ENCODE data around the gene TRRAP. TPM values are rescaled to one million over a fixed set of nuclear protein-coding genes. Genes with fewer than 3 reads are reported as not detected.

TRRAP gene
- total and polyA plus RNA-seq, 2 of the 8 experiments (the other 6 are each of a cell fraction or from before 2014, with no cell fraction given): 21.7 to 48.6 TPM

- no peak overlapping the region for H2BK5ac ChIP-seq (ENCODE audit: low read depth, low read length)
- no peak overlapping the region for H2BK15ac ChIP-seq (ENCODE audit: low read length)
- H4K91ac ChIP-seq (replicated peaks; ENCODE audit: insufficient read length, low read length): no peak overlapping the region
- H3K56ac ChIP-seq (replicated peaks; ENCODE audit: insufficient read length, low read depth, low read length): no peak overlapping the region
- no peak overlapping the region for H3K4me3 ChIP-seq (ENCODE audit: extremely low read depth in 1 of 4, insufficient read depth in 2 of 4, low read depth in 3 of 4, low read length in 4 of 4)
- no peak overlapping the region for H2BK12ac ChIP-seq (ENCODE audit: low read depth, low read length)
- no peak overlapping the region for H3K9ac ChIP-seq (replicated peaks in 1 of 4; ENCODE audit: extremely low read depth in 1 of 4, low read depth in 3 of 4, low read length in 3 of 4)
- H3K27ac ChIP-seq (ENCODE audit: low read depth, low read length): no peak overlapping the region
- FAIRE-seq (no peak), DNase-seq (ENCODE audit: low read depth in 1 of 2, low spot score in 2 of 2) (no peak)
- no peak overlapping the region for H3K23ac ChIP-seq (ENCODE audit: insufficient read length)
- H3K9me3 ChIP-seq (ENCODE audit: insufficient read depth in 2 of 2, low read depth in 1 of 2, low read length in 1 of 2): no peaks in the 10 kb centered on the region
- H2BK120ac ChIP-seq (replicated peaks; ENCODE audit: low read depth, low read length): no peak overlapping the region
- H2AK5ac ChIP-seq (ENCODE audit: low read depth, low read length): no peak overlapping the region
- H3K36me3 ChIP-seq (ENCODE audit: control insufficient read depth in 2 of 4, insufficient read depth in 4 of 4, low read length in 3 of 4): peaks cover 32 to 88% (median 66%) of the 10 kb centered on the region in 4 experiments
- no peaks in the 10 kb centered on the region for H3K4me1 ChIP-seq (replicated peaks in 1 of 4; ENCODE audit: control insufficient read depth in 3 of 4, insufficient read depth in 4 of 4, low read length in 3 of 4)
- H3K27me3 ChIP-seq (replicated peaks in 1 of 4; ENCODE audit: control insufficient read depth in 3 of 4, extremely low read depth in 1 of 4, insufficient read depth in 3 of 4, low read length in 3 of 4): no peaks in the 10 kb centered on the region
- H3K14ac ChIP-seq (ENCODE audit: insufficient read length): no peak overlapping the region
- H3K4ac ChIP-seq (replicated peaks; ENCODE audit: insufficient read length, low read depth, low read length): no peak overlapping the region
- POLR2A ChIA-PET (ENCODE audit: partially characterized antibody): interaction anchor here (0.6 kb wide), 1 partner anchor 9 kb away, joined by 3 read pairs; no protein-coding TSS in a partner anchor
- no peak overlapping the region for H3K18ac ChIP-seq (ENCODE audit: extremely low read depth, low read length)
- H3K79me2 ChIP-seq (ENCODE audit: control insufficient read depth in 1 of 2, insufficient read depth in 2 of 2, low read length in 2 of 2): no peaks in the 10 kb centered on the region
- CTCF ChIA-PET (ENCODE audit: partially characterized antibody): interaction anchor here (1.1 kb wide), 1 partner anchor 68 kb away, joined by 3 read pairs; no protein-coding TSS in a partner anchor
- TF ChIP-seq NANOG (IDR thresholded peaks at IDR 0.05; ENCODE audit: insufficient read depth, low read depth, low read length, poor library complexity, severe bottlenecking) (no peak), SP1 (IDR thresholded peaks at IDR 0.05; ENCODE audit: low read depth, low read length) (no peak), RXRA (IDR thresholded peaks at IDR 0.05; ENCODE audit: insufficient read depth, low read depth, low read length) (no peak)
- H2BK20ac ChIP-seq (ENCODE audit: low read length): no peak overlapping the region
- no peaks in the 10 kb centered on the region for H4K20me1 ChIP-seq (replicated peaks in 1 of 2; ENCODE audit: control insufficient read depth in 1 of 2, insufficient read depth in 2 of 2, low read length in 2 of 2)
- H3K79me1 ChIP-seq (ENCODE audit: low read depth, low read length): no peaks in the 10 kb centered on the region
- no peak overlapping the region for H3K4me2 ChIP-seq (ENCODE audit: insufficient read depth in 1 of 2, low read depth in 2 of 2, low read length in 2 of 2)
- no peak overlapping the region for H2AFZ ChIP-seq (ENCODE audit: low read length)
- no peak overlapping the region for H4K5ac ChIP-seq (ENCODE audit: insufficient read length, low read depth, low read length)
- H3K23me2 ChIP-seq (ENCODE audit: low read depth, low read length): no peaks in the 10 kb centered on the region
- no peak overlapping the region for H4K8ac ChIP-seq (ENCODE audit: extremely low read depth, insufficient read depth, low read length)
- WGBS, 2 experiments (ENCODE audit: extremely low coverage in 1 of 2, insufficient coverage in 1 of 2, insufficient read length in 1 of 2, insufficient replicate concordance in 2 of 2, low coverage in 1 of 2, low lambda C conversion rate in 2 of 2, missing lambda C conversion rate in 1 of 2): 91% methylated on average over 7 of the region's 7 CpGs; no CpG with 5 or more reads in 1 of the 2 experiments
These were observed 21.5 kb downstream of the TRRAP start for GRCh38 chr7:98899816-98900215.

All from H1 (cell line).